NCI-H1930 (cell line): ENCODE measurements around the gene CCDC27.

ENCODE experiments used
- DNase-seq, 2 experiments: peaks; one replicate each; lab custom pipeline; 2025; lab: John Stamatoyannopoulos, UW

Gene CCDC27

DNA sequence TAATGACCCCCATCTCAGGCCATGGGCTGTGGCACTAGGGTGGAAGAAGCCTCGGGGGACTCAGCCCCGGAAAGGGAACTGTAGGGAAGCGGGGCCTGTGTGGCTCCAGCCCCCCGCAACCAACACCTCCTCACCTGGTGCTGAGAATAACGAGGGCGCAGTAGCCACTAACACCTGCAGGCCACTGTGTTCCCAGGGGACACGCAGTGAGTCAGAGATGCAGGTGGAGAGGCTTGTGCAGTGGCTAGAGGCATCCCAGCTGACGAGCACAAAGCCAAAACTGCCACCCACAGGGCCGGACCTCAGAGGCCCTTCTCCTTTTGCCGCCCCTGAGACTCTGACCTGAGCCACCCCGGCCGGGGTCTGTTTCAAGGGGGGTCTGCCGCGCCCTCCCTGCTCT is 33.5 kb upstream of the CCDC27 start:
- no peak for DNase-seq

DNA sequence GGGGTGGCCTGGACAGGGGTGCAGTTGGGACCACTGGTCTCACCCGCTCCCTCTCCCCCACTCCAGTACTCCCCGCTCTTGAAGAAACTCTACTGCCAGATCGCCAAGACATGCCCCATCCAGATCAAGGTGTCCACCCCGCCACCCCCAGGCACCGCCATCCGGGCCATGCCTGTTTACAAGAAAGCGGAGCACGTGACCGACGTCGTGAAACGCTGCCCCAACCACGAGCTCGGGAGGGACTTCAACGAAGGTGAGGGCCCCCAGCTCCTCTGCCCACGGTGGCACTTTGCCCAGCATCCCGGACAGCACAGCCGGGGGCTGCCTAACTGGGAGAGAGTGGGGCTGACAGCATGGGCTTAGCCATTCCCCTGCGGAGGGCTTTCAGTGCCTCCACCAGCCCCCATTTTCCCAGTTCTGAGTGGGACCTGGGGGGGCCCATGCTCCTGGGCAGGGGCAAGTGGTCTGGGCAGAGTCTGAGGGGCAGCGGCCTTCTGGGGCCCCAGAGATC is 30.2 kb upstream of the CCDC27 start:
- no peak for DNase-seq

DNA sequence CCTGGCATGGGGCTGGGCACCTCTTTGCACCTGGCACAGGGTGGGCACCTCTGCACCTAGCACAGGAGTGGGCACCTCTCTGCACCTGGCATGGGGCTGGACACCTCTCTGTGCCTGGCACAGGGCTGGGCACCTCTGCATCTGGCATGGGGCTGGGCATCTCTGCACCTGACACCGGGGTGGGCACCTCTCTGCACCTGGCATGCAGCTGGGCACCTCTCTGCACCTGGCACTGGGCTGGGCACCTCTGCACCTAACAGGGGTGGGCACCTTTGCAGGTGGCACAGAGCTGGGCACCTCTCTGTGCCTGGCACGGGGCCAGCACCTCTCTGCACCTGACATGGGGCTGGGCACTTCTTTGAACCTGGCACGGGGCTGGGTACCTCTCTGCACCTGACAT is 29.4 kb upstream of the CCDC27 start:
- no peak for DNase-seq

DNA sequence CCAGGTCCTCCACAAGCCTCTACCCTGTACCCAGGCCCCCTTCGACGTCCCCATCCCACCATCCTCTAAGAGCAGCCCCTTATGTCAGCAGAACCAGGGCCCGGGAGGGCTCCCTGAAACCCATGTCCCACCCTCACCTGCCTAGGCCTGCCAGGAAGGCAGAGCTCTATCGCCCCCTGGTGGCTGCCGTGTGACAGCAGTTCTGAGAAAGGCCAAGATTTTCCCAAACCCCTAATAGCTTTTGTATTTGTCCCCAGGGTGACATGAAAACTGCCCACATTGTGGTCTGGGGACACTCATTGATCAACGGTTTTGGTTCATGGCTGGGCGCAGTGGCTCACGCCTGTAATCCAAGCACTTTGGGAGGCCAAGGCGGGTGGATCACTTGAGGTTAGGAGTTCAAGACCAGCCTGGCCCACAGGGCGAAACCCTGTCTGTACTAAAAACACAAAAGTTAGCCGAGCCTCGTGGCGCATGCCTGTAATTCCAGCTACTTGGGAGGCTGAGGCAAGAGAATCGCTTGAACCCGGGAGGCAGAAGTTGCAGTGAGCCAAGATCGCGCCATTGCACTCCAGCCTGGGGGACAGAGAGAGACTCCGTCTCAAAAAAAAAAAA is 27.7 kb upstream of the CCDC27 start:
- DNase-seq: peak; percentile 52 to 73

DNA sequence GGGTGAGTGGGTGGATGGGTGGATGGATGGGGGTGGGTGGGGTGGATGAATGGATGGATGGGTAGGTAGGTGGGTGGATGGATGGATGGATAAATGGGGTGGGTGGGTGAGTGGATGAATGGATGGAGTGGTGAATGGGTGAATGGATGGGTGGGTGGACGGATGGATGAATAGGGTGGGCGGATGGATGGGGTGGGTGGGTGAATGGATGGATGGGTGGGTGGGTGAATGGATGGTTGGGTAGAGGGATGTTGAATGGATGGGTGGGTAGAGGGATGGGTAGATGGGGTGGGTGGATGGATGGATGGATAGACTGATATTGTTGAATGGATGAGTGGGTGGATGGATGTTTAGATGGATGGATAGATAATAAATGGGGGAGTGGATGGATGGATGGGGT is 26.9 kb upstream of the CCDC27 start:
- DNase-seq: no peak

DNA sequence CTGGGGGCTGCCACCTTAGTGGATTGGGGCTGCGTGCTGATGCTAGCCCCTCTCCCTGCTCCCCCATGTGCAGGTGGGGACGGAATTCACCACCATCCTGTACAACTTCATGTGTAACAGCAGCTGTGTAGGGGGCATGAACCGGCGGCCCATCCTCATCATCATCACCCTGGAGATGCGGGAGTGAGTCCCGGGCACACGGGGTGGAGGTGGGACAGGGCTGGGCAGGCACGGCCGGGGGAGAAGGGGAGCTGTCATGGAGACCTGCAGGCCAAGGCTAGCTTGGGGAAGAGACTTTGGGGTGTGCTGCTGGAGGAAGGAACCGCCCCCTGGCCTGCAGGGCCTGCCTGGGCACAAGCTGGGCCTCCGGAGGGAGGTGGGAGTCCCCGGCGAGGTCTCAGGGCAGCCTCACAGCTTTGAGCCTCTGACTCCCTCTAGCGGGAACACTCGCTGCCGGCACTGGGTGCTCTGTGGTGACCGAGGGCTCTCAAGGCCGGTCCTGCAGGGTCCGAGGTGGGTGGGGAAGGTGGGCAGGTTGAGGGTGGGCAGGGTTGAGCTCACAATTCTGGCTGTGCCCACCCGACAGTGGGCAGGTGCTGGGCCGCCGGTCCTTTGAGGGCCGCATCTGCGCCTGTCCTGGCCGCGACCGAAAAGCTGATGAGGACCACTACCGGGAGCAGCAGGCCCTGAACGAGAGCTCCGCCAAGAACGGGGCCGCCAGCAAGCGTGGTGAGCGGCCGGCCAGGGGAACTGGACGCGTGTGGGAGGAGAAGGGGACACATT is 25.0 kb upstream of the CCDC27 start:
- DNase-seq: no peak

DNA sequence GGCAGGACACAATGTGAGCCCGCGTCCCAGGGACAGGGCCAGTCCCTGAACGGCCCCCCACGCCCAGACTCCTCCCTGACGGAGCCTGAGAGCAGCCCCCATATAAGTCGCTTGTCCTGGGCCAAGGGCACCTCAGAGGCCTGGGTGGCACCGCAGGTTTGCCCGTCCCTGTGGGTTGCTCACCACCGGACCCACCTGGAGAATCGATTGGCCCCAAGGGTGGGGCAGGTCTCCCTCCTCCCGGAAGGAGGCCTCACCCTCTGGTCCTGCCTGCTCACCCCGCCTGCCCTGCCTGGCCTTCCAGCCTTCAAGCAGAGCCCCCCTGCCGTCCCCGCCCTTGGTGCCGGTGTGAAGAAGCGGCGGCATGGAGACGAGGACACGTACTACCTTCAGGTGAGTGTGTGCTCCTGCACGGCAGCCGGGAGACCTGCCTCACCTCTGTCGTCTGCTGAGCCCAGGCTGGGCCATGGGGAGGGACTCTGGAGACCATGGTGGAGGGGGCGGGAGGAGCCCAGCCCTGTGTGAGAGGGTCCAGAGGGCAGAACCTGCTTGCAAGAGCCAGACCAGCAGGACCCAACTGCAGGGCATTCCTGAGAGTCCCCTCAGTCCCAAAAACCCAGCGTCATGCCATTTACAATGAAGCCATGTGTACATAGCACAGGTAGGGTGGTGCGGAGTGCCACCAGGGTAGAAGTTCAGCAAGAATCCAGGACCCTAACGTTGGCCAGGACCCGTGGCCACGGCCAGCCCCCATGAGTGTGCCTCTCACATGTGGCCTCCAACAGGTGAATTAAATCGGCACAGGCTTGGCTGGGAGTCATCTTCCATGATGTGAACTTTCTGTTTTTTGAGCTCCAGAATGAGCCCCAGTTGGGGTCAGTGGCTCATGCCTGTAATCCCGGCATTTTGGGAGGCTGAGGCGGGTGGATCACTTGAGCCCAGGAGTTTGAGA is 24.1 kb upstream of the CCDC27 start:
- no peak for DNase-seq

DNA sequence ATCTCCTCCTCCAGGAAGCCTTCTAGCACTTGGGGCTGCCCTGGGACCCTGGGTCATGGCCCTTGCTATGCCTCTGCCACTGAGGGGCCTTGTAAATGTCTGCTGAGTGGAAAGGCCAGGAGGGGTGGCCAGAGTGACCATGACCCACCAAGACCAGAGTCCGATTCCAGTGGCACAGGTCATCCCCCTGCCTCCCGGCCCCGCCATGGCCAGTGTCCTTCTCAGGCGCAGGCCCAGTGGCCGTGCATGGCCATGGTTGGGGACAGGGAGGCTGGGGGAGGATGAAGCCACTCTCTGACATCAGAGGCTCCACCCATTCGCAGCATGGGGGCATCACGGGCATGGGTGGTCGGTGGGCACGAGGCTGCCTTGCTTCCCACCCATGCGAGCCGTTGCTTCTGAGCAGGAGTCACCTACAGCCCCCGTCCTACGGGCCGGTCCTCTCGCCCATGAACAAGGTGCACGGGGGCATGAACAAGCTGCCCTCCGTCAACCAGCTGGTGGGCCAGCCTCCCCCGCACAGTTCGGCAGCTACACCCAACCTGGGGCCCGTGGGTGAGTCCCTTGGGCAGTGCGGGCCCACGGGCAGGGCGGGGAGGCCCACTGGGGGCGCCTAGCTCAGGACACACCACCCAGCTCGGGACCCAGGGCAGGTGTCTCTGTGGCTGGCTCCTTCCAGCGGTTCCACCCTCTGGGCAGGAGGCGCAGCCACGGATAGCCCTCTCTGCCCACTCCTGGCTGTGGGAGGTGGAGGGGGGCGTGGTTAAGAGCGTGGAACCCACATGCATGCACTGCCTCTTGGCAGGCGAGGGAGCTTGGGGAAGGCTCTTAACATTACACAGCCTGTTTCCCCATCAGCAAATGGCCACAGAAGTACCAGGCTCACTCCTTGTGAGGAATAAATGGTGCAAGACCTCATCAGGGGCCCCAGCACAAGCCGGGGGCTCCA is 22.4 kb upstream of the CCDC27 start:
- DNase-seq: no peak

DNA sequence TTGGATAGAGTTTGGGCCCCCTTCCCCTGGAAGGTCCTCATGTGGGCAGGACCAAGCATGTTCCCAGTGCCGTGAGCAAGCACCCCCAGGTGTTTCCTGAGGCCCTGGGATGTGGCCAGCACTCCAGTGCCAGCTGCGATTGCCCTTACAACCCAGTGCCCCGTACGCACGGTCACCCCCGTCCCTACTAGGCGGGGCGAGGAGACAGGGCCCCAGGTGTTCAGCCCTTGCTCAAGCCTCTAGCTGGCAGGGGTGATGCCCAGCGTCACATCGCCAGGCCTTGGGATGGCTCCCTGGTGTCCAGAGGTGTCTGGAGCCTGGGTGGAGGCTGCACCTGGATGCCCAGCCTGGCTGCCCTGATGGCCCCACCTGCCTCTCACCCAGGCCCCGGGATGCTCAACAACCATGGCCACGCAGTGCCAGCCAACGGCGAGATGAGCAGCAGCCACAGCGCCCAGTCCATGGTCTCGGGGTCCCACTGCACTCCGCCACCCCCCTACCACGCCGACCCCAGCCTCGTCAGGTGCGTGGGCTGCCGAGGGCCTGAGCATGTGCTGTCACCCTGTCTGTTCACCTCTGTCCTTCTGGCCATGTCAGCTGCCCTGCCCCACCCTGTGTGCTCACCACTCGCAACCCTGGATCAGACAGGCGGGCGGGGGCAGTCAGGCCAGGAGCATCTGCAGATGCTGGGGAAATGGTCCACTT is 21.6 kb upstream of the CCDC27 start:
- DNase-seq: no peak

DNA sequence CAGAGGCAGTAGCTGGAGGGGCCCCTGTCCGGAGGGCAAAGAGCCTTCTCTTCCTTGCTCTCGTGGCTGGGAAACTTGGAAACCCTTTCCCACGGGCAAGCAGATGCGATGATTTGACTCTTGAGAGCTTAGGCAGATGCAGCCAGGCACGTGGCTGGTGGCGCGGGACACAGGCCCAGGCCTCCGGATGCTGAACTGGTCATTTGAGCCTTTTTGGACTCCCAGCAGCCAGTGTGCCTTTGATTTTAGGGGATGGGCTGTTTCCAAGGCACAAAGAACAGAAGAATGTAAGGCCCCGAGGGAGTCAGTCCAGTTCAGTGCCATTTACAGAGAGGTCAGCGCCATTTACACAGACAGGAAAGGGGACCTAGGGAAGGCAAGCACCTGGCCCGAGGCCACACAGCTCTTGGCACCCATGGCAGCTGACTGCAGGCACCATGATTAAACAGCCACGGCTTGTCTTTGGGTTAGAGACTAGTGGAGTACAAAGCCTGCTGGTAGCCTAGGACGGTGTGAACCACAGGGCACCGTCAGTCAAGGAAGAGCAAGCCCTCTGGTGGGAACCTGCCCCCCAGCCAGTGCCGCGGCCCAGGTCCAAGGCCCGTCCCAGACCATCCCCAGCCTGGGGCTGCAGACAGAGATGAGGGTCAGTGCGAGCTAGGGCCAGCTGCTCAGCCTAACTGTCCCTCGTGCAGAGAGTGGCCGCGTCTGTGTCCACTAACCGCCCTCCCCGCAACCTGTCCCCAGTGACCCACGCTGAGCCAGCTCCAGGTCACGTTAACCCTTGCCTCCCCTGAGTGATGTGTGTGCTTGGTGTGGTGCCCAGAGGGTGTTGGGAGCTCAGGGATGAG is 20.4 kb upstream of the CCDC27 start:
- DNase-seq: no peak

DNA sequence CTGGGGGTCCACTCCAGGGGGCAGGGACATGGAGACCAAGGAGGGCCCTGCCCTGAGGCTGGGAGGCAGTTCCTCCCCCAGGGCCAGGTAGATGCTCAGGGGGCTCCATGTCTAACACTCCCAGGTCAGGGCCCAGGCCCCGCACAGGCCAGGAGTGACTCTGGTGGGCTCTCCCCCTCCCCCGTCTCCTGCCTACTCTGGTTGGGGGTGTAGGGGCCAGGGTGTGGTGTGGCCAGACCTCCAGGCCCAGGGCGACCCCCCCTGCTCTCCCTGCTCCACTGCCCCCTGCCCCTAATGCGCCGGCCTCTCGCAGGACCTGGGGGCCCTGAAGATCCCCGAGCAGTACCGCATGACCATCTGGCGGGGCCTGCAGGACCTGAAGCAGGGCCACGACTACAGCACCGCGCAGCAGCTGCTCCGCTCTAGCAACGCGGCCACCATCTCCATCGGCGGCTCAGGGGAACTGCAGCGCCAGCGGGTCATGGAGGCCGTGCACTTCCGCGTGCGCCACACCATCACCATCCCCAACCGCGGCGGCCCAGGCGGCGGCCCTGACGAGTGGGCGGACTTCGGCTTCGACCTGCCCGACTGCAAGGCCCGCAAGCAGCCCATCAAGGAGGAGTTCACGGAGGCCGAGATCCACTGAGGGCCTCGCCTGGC is 19.7 kb upstream of the CCDC27 start:
- no peak for DNase-seq

DNA sequence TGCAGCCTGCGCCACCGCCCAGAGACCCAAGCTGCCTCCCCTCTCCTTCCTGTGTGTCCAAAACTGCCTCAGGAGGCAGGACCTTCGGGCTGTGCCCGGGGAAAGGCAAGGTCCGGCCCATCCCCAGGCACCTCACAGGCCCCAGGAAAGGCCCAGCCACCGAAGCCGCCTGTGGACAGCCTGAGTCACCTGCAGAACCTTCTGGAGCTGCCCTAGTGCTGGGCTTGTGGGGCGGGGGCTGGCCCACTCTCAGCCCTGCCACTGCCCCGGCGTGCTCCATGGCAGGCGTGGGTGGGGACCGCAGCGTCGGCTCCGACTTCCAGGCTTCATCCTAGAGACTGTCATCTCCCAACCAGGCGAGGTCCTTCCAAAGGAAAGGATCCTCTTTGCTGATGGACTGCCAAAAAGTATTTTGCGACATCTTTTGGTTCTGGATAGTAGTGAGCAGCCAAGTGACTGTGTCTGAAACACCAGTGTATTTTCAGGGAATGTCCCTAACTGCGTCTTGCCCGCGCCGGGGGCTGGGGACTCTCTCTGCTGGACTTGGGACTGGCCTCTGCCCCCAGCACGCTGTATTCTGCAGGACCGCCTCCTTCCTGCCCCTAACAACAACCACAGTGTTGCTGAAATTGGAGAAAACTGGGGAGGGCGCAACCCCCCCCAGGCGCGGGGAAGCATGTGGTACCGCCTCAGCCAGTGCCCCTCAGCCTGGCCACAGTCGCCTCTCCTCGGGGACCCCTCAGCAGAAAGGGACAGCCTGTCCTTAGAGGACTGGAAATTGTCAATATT is 19.0 kb upstream of the CCDC27 start:
- no peak for DNase-seq

DNA sequence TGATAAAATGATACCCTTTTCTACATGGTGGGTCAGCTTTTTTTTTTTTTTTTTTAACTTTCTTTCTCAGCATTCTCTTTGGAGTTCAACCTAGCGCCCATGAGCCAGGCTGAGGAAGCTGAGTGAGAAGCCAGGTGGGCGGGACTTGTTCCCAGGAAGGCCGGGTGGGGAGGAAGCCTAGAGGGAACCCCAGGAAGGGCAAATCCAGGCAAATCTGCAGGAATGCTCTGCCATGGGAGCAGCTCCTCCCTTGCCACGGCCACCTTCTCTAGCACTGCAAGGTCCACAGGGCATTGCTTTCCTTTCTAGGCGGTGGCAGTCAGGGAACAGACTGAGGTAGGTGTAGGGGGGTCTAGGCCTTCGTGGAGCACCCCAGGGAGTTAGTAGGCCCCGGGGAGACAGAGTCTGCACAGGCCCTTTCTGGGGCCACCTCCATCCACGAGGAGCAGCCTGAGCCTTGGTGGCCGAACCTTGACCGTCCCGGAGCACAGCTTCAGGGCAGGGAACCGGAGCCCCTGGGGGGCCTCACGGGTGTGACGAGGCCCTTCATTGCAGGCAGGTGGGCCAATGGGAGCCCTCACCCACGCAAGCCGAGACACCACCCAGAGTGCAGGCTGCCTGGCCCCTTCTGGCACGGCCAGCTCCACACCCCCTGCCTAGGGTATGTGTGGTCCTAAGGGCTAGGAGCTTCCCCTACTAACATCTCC is 18.2 kb upstream of the CCDC27 start:
- no peak for DNase-seq

DNA sequence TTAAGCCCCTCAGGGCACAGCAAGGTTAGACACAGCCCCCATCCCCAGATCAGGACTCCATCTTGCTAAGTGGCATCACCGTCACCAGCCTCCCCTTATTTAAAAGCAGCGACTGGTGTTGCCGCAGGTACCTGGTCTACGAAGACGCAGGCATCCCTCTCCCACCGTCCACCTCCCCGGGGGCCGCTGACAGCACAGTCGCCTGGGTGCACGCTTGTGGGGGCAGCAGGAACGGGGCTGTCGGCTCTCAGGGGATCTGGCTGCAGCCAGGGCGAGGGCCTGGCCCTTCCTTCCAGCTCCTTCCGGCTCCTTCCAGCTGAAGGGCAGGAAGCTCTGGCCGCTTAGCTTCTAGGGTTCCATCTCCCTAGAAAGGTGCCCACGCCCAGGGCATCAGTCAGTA is 17.6 kb upstream of the CCDC27 start:
- no peak for DNase-seq

DNA sequence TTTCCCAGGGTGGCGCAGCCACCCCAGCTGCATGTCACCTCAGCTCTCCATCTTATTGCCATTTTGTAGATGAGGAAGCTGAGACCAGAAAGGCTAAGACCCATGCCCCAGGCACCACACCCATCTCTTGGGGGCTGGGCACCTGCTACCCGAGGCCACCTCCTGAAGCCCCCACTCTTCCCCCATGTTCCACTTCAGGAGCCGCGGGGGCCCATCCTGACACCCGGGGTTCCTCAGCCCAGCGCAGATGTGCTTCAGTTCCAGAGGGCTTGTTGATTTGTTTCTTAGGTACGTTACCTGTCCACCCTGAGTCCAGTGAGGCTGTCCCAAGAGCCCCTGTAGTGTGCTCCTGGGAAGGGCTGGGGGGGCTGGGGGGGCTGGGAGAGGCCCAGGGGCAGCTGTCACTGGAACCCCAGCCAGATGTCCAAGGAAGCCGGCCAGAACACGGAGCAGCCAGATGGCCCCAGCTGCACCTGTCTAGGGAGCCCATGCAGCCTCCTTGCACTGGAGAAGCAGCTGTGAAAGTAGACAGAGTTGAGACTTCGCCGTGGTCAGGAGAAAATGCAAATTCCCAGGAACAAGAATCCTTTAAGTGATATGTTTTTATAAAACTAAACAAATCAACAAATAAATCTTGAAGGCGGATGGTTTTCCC is 17.1 kb upstream of the CCDC27 start:
- no peak for DNase-seq

DNA sequence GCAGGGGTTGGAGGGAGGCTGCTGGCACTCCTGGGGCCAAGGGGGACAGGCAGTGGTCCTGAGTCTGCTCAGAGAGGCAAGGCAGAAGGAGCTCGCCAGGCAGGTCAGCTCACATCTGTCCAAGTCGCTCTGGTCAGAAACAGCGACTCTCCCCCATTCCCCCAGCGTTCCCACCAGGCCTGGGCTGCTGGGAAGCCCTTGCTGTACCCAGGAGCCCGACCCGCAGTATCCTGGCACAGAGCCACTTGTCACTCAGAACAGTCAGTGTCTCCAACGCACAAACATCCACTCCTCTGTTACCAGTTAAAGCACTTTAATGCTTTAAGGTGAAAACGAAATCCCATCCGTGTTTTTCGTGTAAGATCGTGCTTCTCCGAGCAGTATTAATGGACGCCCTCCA is 16.6 kb upstream of the CCDC27 start:
- no peak for DNase-seq

DNA sequence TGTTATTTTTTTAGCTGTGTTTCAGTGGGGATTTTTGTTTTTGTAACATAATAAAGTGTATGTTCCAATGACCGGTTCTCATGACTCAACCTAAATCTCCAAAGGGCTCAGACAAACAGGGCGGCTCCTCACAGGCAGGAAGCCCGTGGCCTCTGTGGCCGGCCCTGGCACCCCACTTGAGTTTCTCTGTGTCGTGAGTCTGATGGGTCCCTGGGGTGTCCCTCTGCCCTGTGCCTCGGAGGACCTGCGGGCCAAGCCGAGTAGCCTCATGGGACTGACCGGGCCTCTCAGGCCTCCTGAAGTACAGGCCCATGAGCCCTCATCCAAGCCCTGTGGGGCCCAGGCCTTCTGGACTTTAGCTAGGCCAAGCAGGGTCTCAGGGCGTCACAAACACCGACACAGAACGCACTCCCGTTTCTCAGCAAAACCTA is 16.1 kb upstream of the CCDC27 start:
- DNase-seq: no peak
